Bronchial epithelial cell (primary cell): ENCODE measurements around the gene TAPT1. TPM values are rescaled to one million over a fixed set of nuclear protein-coding genes. Genes with fewer than 3 reads are reported as not detected.
"Not testable (repeated sequence)": the region's sequence is repeated elsewhere in the genome, so short reads cannot be mapped to it uniquely, and the experiment has no call there.

Source experiments
- DNase-seq: peaks from one replicate; pipeline ENCODE4 v3.0.0-alpha.2; 2010; ENCODE audit warnings: low read depth
- FAIRE-seq: peaks from 2 replicates; lab custom pipeline; 2011; peaks lifted over from hg19 to GRCh38; lab: Jason Lieb, UNC
- H3K27me3 ChIP-seq: 2 replicates; pipeline ENCODE4 v1.5.1; 2011; ENCODE audit warnings: low read length; ENCODE audit not compliant: control insufficient read depth, insufficient read depth
- H3K36me3 ChIP-seq: 2 replicates; pipeline ENCODE4 v1.5.1; 2011; ENCODE audit warnings: low read length; ENCODE audit not compliant: control insufficient read depth, insufficient read depth
- H3K4me3 ChIP-seq: 2 replicates; pipeline ENCODE4 v1.5.1; 2011; ENCODE audit warnings: mild to moderate bottlenecking, low read depth, low read length, control low read depth
- total RNA-seq: library from RNA; depleted of rRNA; stranded (reverse); fragments of >200 nt; gene quantifications from 2 replicates; pipeline ENCODE4 v1.2.1, GENCODE V29; 2014
- TF ChIP-seq, protein P1 (sequence below): IDR thresholded peaks from 2 replicates; pipeline ENCODE4 v1.5.1; 2011; ENCODE audit warnings: mild to moderate bottlenecking, moderate library complexity, low read length, control low read depth, inconsistent platforms; ENCODE audit not compliant: insufficient read depth, severe bottlenecking

TAPT1 gene
- total RNA-seq, 1 donor from 2014 or later: 15.0 TPM

DNA sequence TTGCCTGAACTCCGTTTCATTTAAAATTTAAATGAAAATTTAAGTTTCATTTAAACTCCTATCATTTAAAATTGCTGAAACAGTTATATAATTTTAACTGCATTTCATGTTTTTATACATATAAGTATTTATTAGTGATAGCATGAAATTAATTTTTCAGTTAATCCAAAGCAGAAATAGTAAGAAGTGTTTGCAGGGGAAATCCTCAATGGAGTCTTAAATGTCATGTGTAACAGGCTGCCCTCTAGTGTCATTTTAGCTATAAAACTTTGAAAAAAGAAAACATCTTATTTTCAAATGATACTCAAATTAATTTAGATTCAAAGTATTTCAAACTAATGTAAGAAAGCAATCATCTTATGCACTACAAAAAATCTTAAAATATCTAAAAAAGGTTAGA lies 27.2 kb downstream of the TAPT1 start:
- Histone ChIP-seq H3K4me3 (no peak overlapping the region), H3K27me3 (no peaks in the 10 kb centered on the region), H3K36me3 (no peaks in the 10 kb centered on the region)
- FAIRE-seq (no peak), DNase-seq (peak; percentile 28)
- TF ChIP-seq, protein P1, sequence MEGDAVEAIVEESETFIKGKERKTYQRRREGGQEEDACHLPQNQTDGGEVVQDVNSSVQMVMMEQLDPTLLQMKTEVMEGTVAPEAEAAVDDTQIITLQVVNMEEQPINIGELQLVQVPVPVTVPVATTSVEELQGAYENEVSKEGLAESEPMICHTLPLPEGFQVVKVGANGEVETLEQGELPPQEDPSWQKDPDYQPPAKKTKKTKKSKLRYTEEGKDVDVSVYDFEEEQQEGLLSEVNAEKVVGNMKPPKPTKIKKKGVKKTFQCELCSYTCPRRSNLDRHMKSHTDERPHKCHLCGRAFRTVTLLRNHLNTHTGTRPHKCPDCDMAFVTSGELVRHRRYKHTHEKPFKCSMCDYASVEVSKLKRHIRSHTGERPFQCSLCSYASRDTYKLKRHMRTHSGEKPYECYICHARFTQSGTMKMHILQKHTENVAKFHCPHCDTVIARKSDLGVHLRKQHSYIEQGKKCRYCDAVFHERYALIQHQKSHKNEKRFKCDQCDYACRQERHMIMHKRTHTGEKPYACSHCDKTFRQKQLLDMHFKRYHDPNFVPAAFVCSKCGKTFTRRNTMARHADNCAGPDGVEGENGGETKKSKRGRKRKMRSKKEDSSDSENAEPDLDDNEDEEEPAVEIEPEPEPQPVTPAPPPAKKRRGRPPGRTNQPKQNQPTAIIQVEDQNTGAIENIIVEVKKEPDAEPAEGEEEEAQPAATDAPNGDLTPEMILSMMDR: no peak

DNA sequence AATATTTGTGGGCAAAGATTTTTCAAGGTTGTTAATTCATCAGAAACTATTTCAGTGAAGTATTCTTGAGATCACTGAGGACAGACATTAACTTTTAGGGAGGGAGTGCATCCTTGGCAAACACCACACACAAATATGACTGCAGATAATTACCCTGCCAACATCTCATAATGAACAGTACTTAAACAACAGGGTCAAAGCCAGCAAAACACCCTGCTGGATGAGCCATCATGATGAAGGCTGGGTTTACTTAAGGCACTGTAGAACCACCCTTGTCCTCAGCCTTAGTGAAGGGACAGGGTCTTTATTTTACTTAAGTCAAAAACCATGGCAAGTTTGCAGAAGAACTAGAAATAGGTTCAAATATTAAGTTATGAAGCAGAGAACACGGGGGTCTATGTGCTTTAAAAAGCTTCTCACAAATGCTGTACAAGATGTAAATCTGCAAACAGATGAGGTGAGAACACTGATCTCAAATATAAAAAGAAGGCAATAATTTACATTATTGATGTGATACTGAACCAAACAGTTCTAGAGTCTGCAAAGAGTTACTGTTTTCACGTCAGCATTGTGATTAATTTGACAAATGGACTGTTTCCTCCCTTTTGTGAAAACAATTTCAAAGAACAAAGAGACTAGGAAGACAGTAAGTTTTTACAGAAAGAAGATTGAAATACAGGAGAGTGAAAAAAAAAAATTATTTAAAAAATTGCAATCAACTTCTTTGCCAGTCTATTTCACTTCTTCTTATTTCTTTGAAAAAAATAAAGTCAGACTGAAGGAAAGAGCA lies 28.2 kb downstream of the TAPT1 start:
- no peak overlapping the region for H3K4me3 ChIP-seq
- no peak for DNase-seq
- H3K27me3 ChIP-seq: no peaks in the 10 kb centered on the region
- TF ChIP-seq, protein P1: no peak
- no peaks in the 10 kb centered on the region for H3K36me3 ChIP-seq
- no peak for FAIRE-seq

DNA sequence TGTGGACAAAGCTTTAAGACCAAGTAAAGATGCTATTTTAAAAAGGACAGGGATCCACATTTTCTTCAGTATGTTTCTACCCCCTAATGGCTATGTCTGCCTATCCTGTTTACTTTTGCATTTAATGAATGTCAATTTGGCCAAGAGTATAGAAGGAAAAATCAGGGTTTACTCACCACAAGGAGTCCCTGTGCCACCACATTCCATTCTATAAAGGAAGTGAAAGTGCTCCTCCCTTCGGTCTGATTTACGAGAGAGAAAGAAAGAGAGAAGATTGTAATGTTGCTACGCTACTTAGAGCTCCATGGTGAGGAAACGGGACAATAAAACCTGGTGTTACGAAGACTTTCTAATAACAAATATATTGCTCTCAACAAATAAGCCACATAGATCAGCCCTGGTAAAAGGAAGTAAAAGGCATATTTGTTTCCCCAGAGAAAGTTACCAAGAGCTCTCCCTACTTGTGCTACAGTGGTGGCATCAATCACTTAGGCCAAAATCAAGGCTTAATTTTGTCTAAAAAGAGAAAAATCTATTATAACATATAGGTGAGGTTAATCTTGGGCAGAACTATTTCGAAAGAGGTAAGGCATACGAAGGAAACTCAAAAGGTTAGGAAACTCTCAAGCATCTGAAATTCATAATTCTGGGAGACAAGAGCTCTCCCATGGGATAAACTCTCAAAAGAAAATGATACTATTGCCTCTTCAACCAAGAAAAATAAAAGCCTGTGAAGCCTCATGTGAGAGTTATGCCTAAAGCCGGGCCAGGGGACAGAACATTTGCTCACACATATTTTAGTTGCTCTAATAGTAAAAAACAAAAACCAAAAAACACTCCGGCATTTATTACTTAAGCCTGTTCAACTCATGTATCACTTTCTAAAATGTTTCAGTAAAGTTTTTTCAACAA lies 29.5 kb downstream of the TAPT1 start:
- Histone ChIP-seq H3K27me3 (no peaks in the 10 kb centered on the region), H3K36me3 (no peaks in the 10 kb centered on the region), H3K4me3 (no peak overlapping the region)
- FAIRE-seq (peak; percentile 23), DNase-seq (peak; percentile 72)
- TF ChIP-seq, protein P1: peak; percentile 46

DNA sequence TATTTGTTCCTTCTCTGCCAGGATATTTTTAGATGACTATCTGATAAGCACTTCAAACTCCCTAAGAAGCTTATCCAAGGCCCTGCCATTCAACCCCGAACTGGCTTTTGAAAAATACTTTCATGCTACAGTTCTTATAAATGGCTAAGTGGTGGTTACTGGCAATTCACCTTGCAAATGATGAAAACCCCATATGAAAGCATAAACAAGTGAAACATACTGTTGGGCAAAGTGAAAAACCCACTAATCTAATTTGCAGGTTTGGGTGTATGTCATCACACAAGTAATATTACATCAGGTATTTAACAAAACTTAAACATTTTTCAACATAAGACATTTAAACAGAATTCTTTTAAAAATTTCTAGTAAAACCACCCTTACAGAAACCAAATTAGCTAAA lies 31.1 kb downstream of the TAPT1 start:
- H3K4me3 ChIP-seq: no peak overlapping the region
- no peak for FAIRE-seq
- TF ChIP-seq, protein P1: no peak
- no peaks in the 10 kb centered on the region for H3K27me3 ChIP-seq
- no peak for DNase-seq
- peaks cover 4% of the 10 kb centered on the region for H3K36me3 ChIP-seq

DNA sequence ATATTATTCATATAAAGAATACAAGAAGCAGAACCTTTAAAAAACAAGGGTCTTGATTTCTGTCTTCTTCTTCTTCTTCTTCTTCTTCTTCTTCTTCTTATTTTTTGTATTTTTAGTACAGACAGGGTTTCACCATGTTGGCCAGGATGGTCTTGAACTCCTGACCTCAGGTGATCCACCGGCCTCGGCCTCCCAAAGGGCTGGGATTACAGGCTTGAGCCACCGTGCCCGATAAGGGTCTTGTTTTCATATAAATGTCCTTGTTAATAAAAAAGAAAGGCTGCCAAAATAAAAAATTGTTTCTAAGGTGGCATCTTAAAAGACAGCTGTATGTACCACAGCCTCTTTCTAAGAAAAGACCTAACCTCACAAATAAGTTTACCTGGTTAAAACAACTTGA lies 31.5 kb downstream of the TAPT1 start:
- not testable (repeated sequence) for DNase-seq, FAIRE-seq, H3K4me3 ChIP-seq, H3K36me3 ChIP-seq, H3K27me3 ChIP-seq

DNA sequence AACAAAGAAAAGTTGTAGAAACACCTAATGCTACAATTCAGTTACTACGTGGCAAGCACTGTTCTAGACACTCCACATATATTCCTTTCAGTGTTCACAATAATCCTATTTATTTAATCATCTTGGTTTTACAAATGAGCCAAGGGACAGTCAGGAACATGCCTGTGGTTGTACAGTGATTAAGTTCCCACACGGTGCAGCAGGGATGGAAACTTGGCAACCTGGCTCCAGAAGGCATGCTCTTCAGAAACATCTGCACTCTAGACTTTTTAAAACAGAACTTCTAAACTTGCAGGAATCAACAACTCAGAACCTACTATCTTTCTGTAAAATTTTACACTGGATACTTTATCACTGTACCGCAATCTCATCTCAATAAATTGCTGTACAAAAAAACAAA lies 32.1 kb downstream of the TAPT1 start:
- TF ChIP-seq, protein P1: no peak
- Histone ChIP-seq H3K36me3 (peaks cover 7% of the 10 kb centered on the region), H3K27me3 (no peaks in the 10 kb centered on the region), H3K4me3 (no peak overlapping the region)
- no peak for FAIRE-seq
- no peak for DNase-seq
